ENCODE results near the gene POC1B.

- TF ChIP-seq BHLHE40 (IDR thresholded peaks at IDR 0.05; ENCODE audit: borderline replicate concordance) (no peak), ZNF384 (IDR thresholded peaks at IDR 0.05) (no peak), TARDBP (IDR thresholded peaks at IDR 0.05) (no peak), ELF4 (IDR thresholded peaks at IDR 0.05) (no peak), SUZ12 (IDR thresholded peaks at IDR 0.05) (no peak), SP1 (IDR thresholded peaks at IDR 0.05) (no peak), L3MBTL2 (conservative IDR thresholded peaks at IDR 0.05) (no peak), FOXM1 (IDR thresholded peaks at IDR 0.05; ENCODE audit: borderline replicate concordance) (no peak), FOXA1 (IDR thresholded peaks at IDR 0.05) (no peak), LEF1 (IDR thresholded peaks at IDR 0.05; ENCODE audit: borderline replicate concordance) (no peak)
Measured at GRCh38 chr12:89477633-89478279, 48.1 kb downstream of the POC1B start.
